Prostate gland (tissue), 2 donors: ENCODE results near the gene VASP. TPM values are rescaled to one million over a fixed set of nuclear protein-coding genes. Genes with fewer than 3 reads are reported as not detected.

Experiments
- DNase-seq: peaks from one replicate; pipeline ENCODE4 v3.0.0-alpha.2; 2019; ENCODE audit warnings: low spot score
- H3K27ac ChIP-seq, 2 donors: fragments of 200-600 bp; sonication (generic); 2 replicates each; pipeline ENCODE4 v1.5.1; 2017 to 2019
- H3K27me3 ChIP-seq: fragments of 200-600 bp; sonication (generic); replicated peaks from 2 replicates; pipeline ENCODE4 v1.5.1; 2019; ENCODE audit not compliant: insufficient read depth
- H3K36me3 ChIP-seq, 2 donors: fragments of 200-600 bp; sonication (generic); 1 replicate in 1 of 2; 2 replicates in 1 of 2; pipeline versions ENCODE4 v1.5.1 to v1.8.1; 2017 to 2019
- H3K4me1 ChIP-seq: fragments of 200-600 bp; sonication (generic); replicated peaks from 2 replicates; pipeline ENCODE4 v1.5.1; 2019
- H3K4me3 ChIP-seq, 2 donors: fragments of 200-600 bp; sonication (generic); 2 replicates each; pipeline ENCODE4 v1.5.1; 2017 to 2019
- H3K9me3 ChIP-seq: fragments of 200-600 bp; sonication (generic); 2 replicates; pipeline ENCODE4 v1.5.1; 2017
- CTCF ChIP-seq, 4 experiments: fragments of 200-600 bp in 2 of 4; fragments of 450-650 bp in 2 of 4; sonication (generic) in 2 of 4; IDR thresholded peaks; 1 replicate in 3 of 4; 2 replicates in 1 of 4; pipeline ENCODE4 v1.5.1; 2016 to 2019; ENCODE audit warnings: antibody characterized with exemption in 4 of 4, mild to moderate bottlenecking in 2 of 4, moderate library complexity in 2 of 4
- POLR2A ChIP-seq: fragments of 450-650 bp; IDR thresholded peaks from one replicate; pipeline ENCODE4 v1.6.1; 2016; ENCODE audit warnings: antibody characterized with exemption, mild to moderate bottlenecking
- POLR2AphosphoS5 ChIP-seq: sonication (generic); formaldehyde crosslinking; IDR thresholded peaks from one replicate; pipeline ENCODE4 v1.6.1; 2017; ENCODE audit warnings: antibody characterized with exemption
- WGBS: methylation state at CpG from one replicate; pipeline ENCODE4 v1.1.5; 2018; 5-methylcytosine and 5-hydroxymethylcytosine counted together
- intact Hi-C: fragments of 100-400 bp; cut with DNase I; formaldehyde crosslinking; loops from one replicate; pipeline ENCODE4 v1.14.2; 2022
- total RNA-seq, 2 donors: library from RNA; depleted of rRNA; stranded (reverse); fragments of >200 nt; gene quantifications; one replicate each; pipeline ENCODE4 v1.1.0, GENCODE V29; 2016

The VASP gene
- total RNA-seq, 2 donors from 2014 or later: 82.7 to 119 TPM

GRCh38 chr19:45484273-45484945 lies 22.9 kb upstream of the VASP start:
- Histone ChIP-seq H3K4me1 (no peaks in the 10 kb centered on the region), H3K27me3 (no peaks in the 10 kb centered on the region), H3K9me3 (no peaks in the 10 kb centered on the region), H3K27ac (no peak overlapping the region), H3K36me3 (no peaks in the 10 kb centered on the region), H3K4me3 (no peak overlapping the region)
- TF ChIP-seq POLR2A (no peak), CTCF (IDR thresholded peaks at IDR 0.05) (no peak), POLR2AphosphoS5 (no peak)
- no peak for DNase-seq
- 74% methylated on average over 13 of the region's 13 CpGs for WGBS
- intact Hi-C loops: no loop called here

GRCh38 chr19:45485305-45486077 lies 21.8 kb upstream of the VASP start:
- no peaks in the 10 kb centered on the region for H3K4me1 ChIP-seq
- TF ChIP-seq CTCF (IDR thresholded peaks at IDR 0.05) (peak; percentile 67 to 97 (median 82)), POLR2AphosphoS5 (peak; percentile 84), POLR2A (no peak)
- intact Hi-C loops: no loop called here
- no peaks in the 10 kb centered on the region for H3K9me3 ChIP-seq
- H3K4me3 ChIP-seq: peak overlapping the region; percentile 48 to 57
- H3K36me3 ChIP-seq: no peaks in the 10 kb centered on the region
- no peaks in the 10 kb centered on the region for H3K27me3 ChIP-seq
- under 1% methylated on average over 35 of the region's 35 CpGs for WGBS
- peak overlapping the region; percentile 78 to 82 for H3K27ac ChIP-seq
- peak; percentile 98 for DNase-seq

GRCh38 chr19:45488708-45489107 lies 18.6 kb upstream of the VASP start:
- H3K9me3 ChIP-seq: no peaks in the 10 kb centered on the region
- no peak for DNase-seq
- H3K36me3 ChIP-seq: no peaks in the 10 kb centered on the region
- WGBS: 95% methylated on average over 15 of the region's 15 CpGs
- no peak overlapping the region for H3K27ac ChIP-seq
- H3K27me3 ChIP-seq: no peaks in the 10 kb centered on the region
- H3K4me1 ChIP-seq: no peaks in the 10 kb centered on the region
- no peak overlapping the region for H3K4me3 ChIP-seq
- intact Hi-C loops: no loop called here
- TF ChIP-seq CTCF (IDR thresholded peaks at IDR 0.05) (no peak), POLR2A (no peak), POLR2AphosphoS5 (no peak)

GRCh38 chr19:45489216-45489855 lies 17.9 kb upstream of the VASP start:
- DNase-seq: no peak
- Histone ChIP-seq H3K36me3 (no peaks in the 10 kb centered on the region), H3K27ac (no peak overlapping the region), H3K4me3 (no peak overlapping the region), H3K4me1 (no peaks in the 10 kb centered on the region), H3K27me3 (no peaks in the 10 kb centered on the region), H3K9me3 (no peaks in the 10 kb centered on the region)
- TF ChIP-seq POLR2A (no peak), CTCF (IDR thresholded peaks at IDR 0.05) (no peak), POLR2AphosphoS5 (no peak)
- 90% methylated on average over 20 of the region's 20 CpGs for WGBS
- intact Hi-C loops: no loop called here
